ENCODE data around the gene TRABD2A. TPM values are rescaled to one million over a fixed set of nuclear protein-coding genes. Genes with fewer than 3 reads are reported as not detected.

The TRABD2A gene
- total and polyA plus RNA-seq, 8 donors: 0.29 to 109 (median 0.58) TPM; not detected in 1

GRCh38 chr2:84849271-84849952, 31.5 kb downstream of the TRABD2A start:
- H3K27ac ChIP-seq: no peak overlapping the region
- no peaks in the 10 kb centered on the region for H3K4me1 ChIP-seq
- intact Hi-C loops (cut with DNase I; ENCODE audit: low total_unique reads): no loop called here
- TF ChIP-seq, protein P1, sequence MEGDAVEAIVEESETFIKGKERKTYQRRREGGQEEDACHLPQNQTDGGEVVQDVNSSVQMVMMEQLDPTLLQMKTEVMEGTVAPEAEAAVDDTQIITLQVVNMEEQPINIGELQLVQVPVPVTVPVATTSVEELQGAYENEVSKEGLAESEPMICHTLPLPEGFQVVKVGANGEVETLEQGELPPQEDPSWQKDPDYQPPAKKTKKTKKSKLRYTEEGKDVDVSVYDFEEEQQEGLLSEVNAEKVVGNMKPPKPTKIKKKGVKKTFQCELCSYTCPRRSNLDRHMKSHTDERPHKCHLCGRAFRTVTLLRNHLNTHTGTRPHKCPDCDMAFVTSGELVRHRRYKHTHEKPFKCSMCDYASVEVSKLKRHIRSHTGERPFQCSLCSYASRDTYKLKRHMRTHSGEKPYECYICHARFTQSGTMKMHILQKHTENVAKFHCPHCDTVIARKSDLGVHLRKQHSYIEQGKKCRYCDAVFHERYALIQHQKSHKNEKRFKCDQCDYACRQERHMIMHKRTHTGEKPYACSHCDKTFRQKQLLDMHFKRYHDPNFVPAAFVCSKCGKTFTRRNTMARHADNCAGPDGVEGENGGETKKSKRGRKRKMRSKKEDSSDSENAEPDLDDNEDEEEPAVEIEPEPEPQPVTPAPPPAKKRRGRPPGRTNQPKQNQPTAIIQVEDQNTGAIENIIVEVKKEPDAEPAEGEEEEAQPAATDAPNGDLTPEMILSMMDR (IDR thresholded peaks at IDR 0.05): no peak
- TF ChIP-seq EP300 (IDR thresholded peaks at IDR 0.05) (no peak), POLR2AphosphoS5 (IDR thresholded peaks at IDR 0.05) (no peak), POLR2A (IDR thresholded peaks at IDR 0.05) (no peak)
- DNase-seq: no peak
- peaks cover 0 to 2% (median 0%) of the 10 kb centered on the region in 4 donors for H3K9me3 ChIP-seq
- no peaks in the 10 kb centered on the region for H3K36me3 ChIP-seq
- H3K27me3 ChIP-seq: no peaks in the 10 kb centered on the region
- WGBS, 5 donors: 74 to 89% (median 82%) methylated on average over 8 of the region's 8 CpGs
- H3K4me3 ChIP-seq: no peak overlapping the region

DNA sequence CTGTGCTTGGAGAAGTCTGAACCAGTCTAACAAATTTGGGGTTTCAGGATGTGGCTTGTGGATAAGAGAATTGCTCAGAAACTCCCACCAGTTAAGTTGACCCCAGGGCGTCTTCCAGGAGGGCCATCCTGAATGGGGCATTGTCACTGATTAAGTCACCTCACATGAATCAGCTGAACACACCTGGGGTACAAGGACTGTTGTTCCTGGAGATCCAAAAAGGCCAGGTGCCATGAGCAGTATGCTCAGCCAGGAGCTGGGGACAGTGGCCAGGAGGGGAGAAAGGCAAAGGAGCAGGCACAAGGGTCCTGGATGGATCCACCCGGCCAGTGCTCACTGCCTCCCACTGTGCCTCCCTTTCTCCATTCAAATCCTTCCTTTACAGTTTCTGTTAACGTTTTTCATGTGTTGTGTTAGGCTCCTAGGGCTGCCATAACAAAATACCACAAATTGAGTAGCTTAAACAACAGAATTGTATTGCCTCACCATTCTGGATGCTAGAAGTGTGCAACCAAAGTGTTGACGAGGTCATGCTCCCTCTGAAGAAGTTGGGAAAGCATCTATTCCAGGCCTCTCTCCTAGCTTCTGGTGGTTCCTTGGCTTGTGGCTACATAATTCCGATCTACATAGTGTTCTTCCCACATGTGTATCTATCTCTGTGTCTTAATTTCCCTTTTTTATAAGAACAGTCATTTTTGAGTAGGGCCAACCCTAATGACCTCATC, 33.4 kb downstream of the TRABD2A start:
- TF ChIP-seq POLR2A (IDR thresholded peaks at IDR 0.05) (no peak), EP300 (IDR thresholded peaks at IDR 0.05) (no peak), POLR2AphosphoS5 (IDR thresholded peaks at IDR 0.05) (no peak)
- TF ChIP-seq, protein P1 (IDR thresholded peaks at IDR 0.05): no peak
- intact Hi-C loops (cut with DNase I; ENCODE audit: low total_unique reads): no loop called here
- WGBS, 5 donors: 75 to 84% (median 78%) methylated on average over 5 of the region's 5 CpGs
- peak overlapping the region in 1 of 5 donors; percentile 58 for H3K27ac ChIP-seq
- no peaks in the 10 kb centered on the region for H3K36me3 ChIP-seq
- H3K9me3 ChIP-seq: no peaks in the 10 kb centered on the region
- no peak for DNase-seq
- no peak overlapping the region for H3K4me3 ChIP-seq
- H3K27me3 ChIP-seq: no peaks in the 10 kb centered on the region
- H3K4me1 ChIP-seq: no peaks in the 10 kb centered on the region

GRCh38 chr2:84846741-84847142, 34.1 kb downstream of the TRABD2A start:
- intact Hi-C loops (cut with DNase I; ENCODE audit: low total_unique reads): no loop called here
- no peaks in the 10 kb centered on the region for H3K27me3 ChIP-seq
- no peak overlapping the region for H3K4me3 ChIP-seq
- TF ChIP-seq POLR2A (IDR thresholded peaks at IDR 0.05) (no peak), POLR2AphosphoS5 (IDR thresholded peaks at IDR 0.05) (no peak), EP300 (IDR thresholded peaks at IDR 0.05) (no peak)
- TF ChIP-seq, protein P1 (IDR thresholded peaks at IDR 0.05): no peak
- H3K27ac ChIP-seq: peak overlapping the region; percentile 5 to 58 (median 41)
- H3K4me1 ChIP-seq: no peaks in the 10 kb centered on the region
- WGBS, 5 donors: 70 to 92% (median 84%) methylated on average over 1 to 2 of the region's 2 CpGs
- no peak for DNase-seq
- no peaks in the 10 kb centered on the region for H3K36me3 ChIP-seq
- no peaks in the 10 kb centered on the region for H3K9me3 ChIP-seq

DNA sequence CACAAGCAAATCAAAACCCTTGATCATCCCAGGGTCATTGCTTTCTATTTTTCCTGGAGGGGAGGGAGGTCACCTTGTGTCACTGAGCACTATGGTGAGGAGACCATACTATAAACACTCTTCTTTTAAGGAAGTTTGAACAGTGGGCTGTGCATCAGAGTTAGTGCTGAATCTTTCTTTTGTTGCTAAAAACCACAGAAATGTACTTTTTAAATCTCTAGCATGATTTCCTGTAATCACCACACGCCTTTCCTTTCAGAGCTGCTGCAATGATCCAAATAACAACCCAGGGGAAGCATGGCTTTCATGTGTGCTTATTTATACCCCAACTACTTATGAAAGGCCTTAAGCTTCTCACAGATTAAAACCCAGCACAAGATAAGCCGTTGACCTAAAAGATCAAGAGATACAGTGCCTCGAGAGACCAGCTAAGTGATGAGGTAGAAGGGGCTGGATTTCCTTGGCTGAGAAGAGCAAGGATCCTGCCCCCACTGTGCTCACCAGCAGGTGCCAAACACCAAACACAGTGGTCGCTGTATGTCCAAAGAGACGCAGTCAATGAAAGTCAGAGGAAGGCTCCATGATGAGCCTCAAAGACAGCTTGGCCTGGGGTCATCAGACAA, 34.7 kb downstream of the TRABD2A start:
- Histone ChIP-seq H3K27me3 (no peaks in the 10 kb centered on the region), H3K27ac (peak overlapping the region in 4 of 5 donors; percentile 23 to 58 (median 48)), H3K4me3 (no peak overlapping the region), H3K9me3 (no peaks in the 10 kb centered on the region), H3K36me3 (no peaks in the 10 kb centered on the region), H3K4me1 (no peaks in the 10 kb centered on the region)
- TF ChIP-seq, protein P1 (IDR thresholded peaks at IDR 0.05): no peak
- no peak for TF ChIP-seq POLR2A (IDR thresholded peaks at IDR 0.05)
- no peak for TF ChIP-seq EP300 (IDR thresholded peaks at IDR 0.05)
- TF ChIP-seq POLR2AphosphoS5 (IDR thresholded peaks at IDR 0.05): no peak
- 39 to 54% (median 46%) methylated on average over 5 of the region's 5 CpGs for WGBS, 5 donors
- peak in 1 of 2 donors; percentile 46 for DNase-seq
- intact Hi-C loops (cut with DNase I; ENCODE audit: low total_unique reads): no loop called here

All from stomach (tissue), 9 donors.